GM19395 (cell line): ENCODE results near the gene MEIS3.
"Not testable (repeated sequence)": the region's sequence is repeated elsewhere in the genome, so short reads cannot be mapped to it uniquely, and the experiment has no call there.

Experiments
- ATAC-seq: cut with Tn5 transposase; IDR thresholded peaks from one replicate; pipeline ENCODE4 v1.9.1; 2021; ENCODE audit warnings: mild to moderate bottlenecking, moderate library complexity; ENCODE audit not compliant: unreplicated experiment

MEIS3 gene

GRCh38 chr19:47417107-47417745 lies 2.1 kb downstream of the MEIS3 start:
- ATAC-seq = no peak

- ATAC-seq = no peak
Measured at GRCh38 chr19:47416643-47416985, 2.7 kb downstream of the MEIS3 start.

GRCh38 chr19:47415953-47416642 lies 3.2 kb downstream of the MEIS3 start:
- no peak for ATAC-seq

- no peak for ATAC-seq
Measured at GRCh38 chr19:47414469-47414868, 4.9 kb downstream of the MEIS3 start.

GRCh38 chr19:47413941-47414340 lies 5.4 kb downstream of the MEIS3 start:
- ATAC-seq = no peak

- not testable (repeated sequence) for ATAC-seq
Measured at GRCh38 chr19:47411696-47412095, 7.6 kb downstream of the MEIS3 start.

- ATAC-seq = no peak
Measured at GRCh38 chr19:47411101-47411500, 8.2 kb downstream of the MEIS3 start.

GRCh38 chr19:47408156-47408938 lies 11.0 kb downstream of the MEIS3 start:
- no peak for ATAC-seq

- no peak for ATAC-seq
Measured at GRCh38 chr19:47407417-47407774, 11.9 kb downstream of the MEIS3 start.

- no peak for ATAC-seq
Measured at GRCh38 chr19:47406711-47407416, 12.5 kb downstream of the MEIS3 start.

GRCh38 chr19:47405854-47406417 lies 13.4 kb downstream of the MEIS3 start:
- no peak for ATAC-seq

- no peak for ATAC-seq
Measured at GRCh38 chr19:47405197-47405550, 14.2 kb downstream of the MEIS3 start.

- no peak for ATAC-seq
Measured at GRCh38 chr19:47404334-47405196, 14.8 kb downstream of the MEIS3 start.

GRCh38 chr19:47402504-47402903 lies 16.8 kb downstream of the MEIS3 start:
- no peak for ATAC-seq

- ATAC-seq = no peak
Measured at GRCh38 chr19:47398707-47399597, 20.4 kb downstream of the MEIS3 start.

GRCh38 chr19:47391510-47392223 lies 27.7 kb downstream of the MEIS3 start:
- ATAC-seq = no peak

- no peak for ATAC-seq
Measured at GRCh38 chr19:47390533-47391488, 28.5 kb downstream of the MEIS3 start.

- ATAC-seq = no peak
Measured at GRCh38 chr19:47389150-47389556, 30.2 kb downstream of the MEIS3 start.
